ENCODE measurements around the gene TPI1.

- TF ChIP-seq CTCF (IDR thresholded peaks at IDR 0.05) (no peak), POLR2A (IDR thresholded peaks at IDR 0.05) (no peak)
These were observed 39.9 kb upstream of the TPI1 start for GRCh38 chr12:6827437-6827911.

All from right lobe of liver (tissue), 4 donors.